Neural cell (in vitro differentiated cells): Measurements from ENCODE around the gene TMEM26. TPM values are rescaled to one million over a fixed set of nuclear protein-coding genes. Genes with fewer than 3 reads are reported as not detected.

Source experiments
- H2AFZ ChIP-seq: fragments of 200-600, 300-800 bp; sonication (generic), shearing (Covaris generic); 2 replicates; pipeline ENCODE4 v1.6.0; 2014; ENCODE audit warnings: low read depth, mild to moderate bottlenecking, antibody characterized with exemption, low read length, moderate library complexity
- H3F3A ChIP-seq: fragments of 200-600 bp; shearing (Covaris generic); 2 replicates; pipeline ENCODE4 v1.6.1; 2016; ENCODE audit warnings: mild to moderate bottlenecking, moderate library complexity, mixed read lengths, antibody characterized with exemption, low read length; ENCODE audit not compliant: insufficient read depth, poor library complexity, severe bottlenecking
- H3K27ac ChIP-seq: fragments of 200-600, 300-800 bp; sonication (generic), shearing (Covaris generic); 2 replicates; pipeline ENCODE4 v1.5.1; 2014; ENCODE audit warnings: mild to moderate bottlenecking, low read length, moderate library complexity
- H3K27me3 ChIP-seq: fragments of 300-800, 200-600 bp; sonication (generic), shearing (Covaris generic); 2 replicates; pipeline ENCODE4 v1.6.0; 2014; ENCODE audit warnings: mild to moderate bottlenecking, low read depth, low read length, moderate library complexity; ENCODE audit not compliant: insufficient read depth
- H3K36me3 ChIP-seq: fragments of 300-800, 200-600 bp; sonication (generic), shearing (Covaris generic); 2 replicates; pipeline ENCODE4 v1.5.1; 2014; ENCODE audit warnings: mild to moderate bottlenecking, antibody characterized with exemption, low read length, moderate library complexity; ENCODE audit not compliant: insufficient read depth
- H3K4me2 ChIP-seq: fragments of 300-800, 200-600 bp; sonication (generic), shearing (Covaris generic); 2 replicates; pipeline ENCODE4 v1.6.0; 2014; ENCODE audit warnings: mild to moderate bottlenecking, low read length
- H3K4me3 ChIP-seq: fragments of 300-800, 200-600 bp; sonication (generic), shearing (Covaris generic); 2 replicates; pipeline ENCODE4 v1.5.1; 2014; ENCODE audit warnings: mild to moderate bottlenecking, low read length, moderate library complexity
- H3K79me2 ChIP-seq: fragments of 200-600 bp; shearing (Covaris generic); replicated peaks from 2 replicates; pipeline ENCODE4 v1.6.0; 2014; ENCODE audit warnings: mild to moderate bottlenecking, low read length, moderate library complexity; ENCODE audit not compliant: insufficient read depth
- H3K9ac ChIP-seq: fragments of 300-800, 200-600 bp; sonication (generic), shearing (Covaris generic); 2 replicates; pipeline ENCODE4 v1.6.1; 2016; ENCODE audit warnings: mild to moderate bottlenecking, low read length, mixed read lengths
- H3K9me2 ChIP-seq: fragments of 200-600 bp; shearing (Covaris generic); 2 replicates; pipeline ENCODE4 v1.6.1; 2016; ENCODE audit warnings: mild to moderate bottlenecking, low read length, mixed read lengths; ENCODE audit not compliant: insufficient read depth
- H3K9me3 ChIP-seq: fragments of 200-600, 300-800 bp; sonication (generic), shearing (Covaris generic); 2 replicates; pipeline ENCODE4 v1.6.1; 2016; ENCODE audit warnings: mild to moderate bottlenecking, mixed run types, low read length, moderate library complexity, mixed read lengths
- H4K20me1 ChIP-seq: fragments of 200-600 bp; shearing (Covaris generic); 2 replicates; pipeline ENCODE4 v1.6.1; 2016; ENCODE audit warnings: mild to moderate bottlenecking, mixed run types; ENCODE audit not compliant: insufficient read depth
- EP300 ChIP-seq: fragments of 450-650 bp; conservative IDR thresholded peaks from 2 replicates; pipeline ENCODE4 v1.6.1; 2014; ENCODE audit warnings: antibody characterized with exemption, mild to moderate bottlenecking, moderate library complexity; ENCODE audit not compliant: poor library complexity, severe bottlenecking
- EZH2 ChIP-seq: fragments of 200-600, 300-800 bp; shearing (Covaris generic), sonication (generic); IDR thresholded peaks from 2 replicates; pipeline ENCODE4 v1.6.1; 2014; ENCODE audit warnings: antibody characterized with exemption, low read length, borderline replicate concordance, mild to moderate bottlenecking; ENCODE audit not compliant: insufficient read depth, poor library complexity, severe bottlenecking
- MXI1 ChIP-seq: fragments of 450-650 bp; conservative IDR thresholded peaks from 2 replicates; pipeline ENCODE4 v1.6.1; 2014; ENCODE audit warnings: antibody characterized with exemption, mild to moderate bottlenecking; ENCODE audit not compliant: poor library complexity, severe bottlenecking
- POLR2AphosphoS5 ChIP-seq: IDR thresholded peaks from 2 replicates; pipeline ENCODE4 v1.6.1; 2012
- RAD21 ChIP-seq: fragments of 450-650 bp; conservative IDR thresholded peaks from 2 replicates; pipeline ENCODE4 v1.6.1; 2014; ENCODE audit warnings: antibody characterized with exemption, mild to moderate bottlenecking, moderate library complexity
- SMC3 ChIP-seq: fragments of 450-650 bp; conservative IDR thresholded peaks from 2 replicates; pipeline ENCODE4 v1.6.1; 2014; ENCODE audit warnings: antibody characterized with exemption, mild to moderate bottlenecking, moderate library complexity; ENCODE audit not compliant: poor library complexity
- TAF1 ChIP-seq: IDR thresholded peaks from 2 replicates; pipeline ENCODE4 v1.6.1; 2012; ENCODE audit warnings: low read depth
- polyA minus RNA-seq: library from RNA; depleted of rRNA, polyadenylated mRNA; stranded (reverse); fragments of >200 nt; gene quantifications from 2 replicates; pipeline ENCODE4 v1.2.3, GENCODE V29; 2014
- polyA plus RNA-seq: library from polyadenylated mRNA; depleted of rRNA; stranded (reverse); fragments of >200 nt; gene quantifications from 2 replicates; pipeline ENCODE4 v1.2.3, GENCODE V29; 2014
- TF ChIP-seq, protein P1 (sequence below): IDR thresholded peaks from 2 replicates; pipeline ENCODE4 v1.6.1; 2012; ENCODE audit warnings: borderline replicate concordance
- TF ChIP-seq, protein P2 (sequence below): fragments of 450-650 bp; IDR thresholded peaks from 2 replicates; pipeline ENCODE4 v1.5.1; 2014; ENCODE audit warnings: antibody characterized with exemption, mild to moderate bottlenecking, moderate library complexity; ENCODE audit not compliant: poor library complexity, severe bottlenecking

Gene TMEM26
- polyA plus RNA-seq: 0.24 TPM in 1 of 2 replicates, not detected in the other
- not detected in 2 replicates for polyA minus RNA-seq

DNA sequence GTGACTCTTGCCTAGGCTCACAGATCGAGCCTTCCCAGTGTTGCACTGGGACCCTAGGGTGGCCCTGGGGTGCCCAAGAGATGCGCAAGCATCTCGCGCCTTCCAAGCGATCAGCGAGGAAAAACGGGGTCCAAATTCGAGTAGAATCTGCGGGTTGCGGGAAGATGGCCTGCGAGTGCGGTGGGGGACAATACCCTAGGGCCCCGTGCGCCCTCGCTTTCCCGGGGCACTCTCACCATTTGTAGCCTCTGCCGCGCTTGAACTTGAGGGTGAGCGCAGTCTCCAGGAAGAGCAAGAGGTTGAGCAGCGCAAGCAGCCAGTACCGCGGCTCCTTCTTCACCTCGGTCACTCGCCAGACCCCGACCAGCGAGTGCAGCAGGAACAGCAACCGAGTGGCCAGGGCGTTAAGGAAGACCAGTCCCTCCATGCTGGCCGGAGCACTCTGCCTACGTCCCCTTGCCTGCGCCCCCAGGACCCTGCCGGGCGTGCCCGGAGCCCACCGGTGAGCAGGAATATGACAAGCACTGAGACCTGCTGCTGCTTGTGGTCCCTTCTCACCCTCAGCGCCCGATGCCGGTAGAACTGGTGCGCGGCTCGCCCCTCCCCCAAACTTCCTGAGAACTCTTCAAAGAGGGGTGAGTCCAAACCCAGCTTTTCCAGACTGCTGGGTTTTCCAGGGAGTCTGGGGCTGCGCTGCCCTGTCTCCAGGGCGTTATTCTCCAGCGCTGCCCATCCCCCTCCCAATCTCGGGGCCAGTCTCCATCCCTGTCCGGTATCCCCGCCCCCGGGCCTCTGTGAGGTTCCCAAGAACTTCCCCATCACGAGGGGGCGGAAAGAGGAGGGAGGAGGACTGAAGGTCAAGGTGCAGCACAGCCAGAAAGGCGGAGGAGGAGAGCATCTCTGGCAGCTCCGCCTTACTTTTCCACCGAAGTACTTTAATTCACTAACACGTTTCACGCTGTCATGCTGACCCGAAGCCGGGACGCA is at the start of gene TMEM26:
Gene TMEM26, minus strand, starts transcription at position 727 of the 987 bp plus-strand sequence. Its CDS starts 300 bp downstream, at position 427.
- TF ChIP-seq, protein P1, sequence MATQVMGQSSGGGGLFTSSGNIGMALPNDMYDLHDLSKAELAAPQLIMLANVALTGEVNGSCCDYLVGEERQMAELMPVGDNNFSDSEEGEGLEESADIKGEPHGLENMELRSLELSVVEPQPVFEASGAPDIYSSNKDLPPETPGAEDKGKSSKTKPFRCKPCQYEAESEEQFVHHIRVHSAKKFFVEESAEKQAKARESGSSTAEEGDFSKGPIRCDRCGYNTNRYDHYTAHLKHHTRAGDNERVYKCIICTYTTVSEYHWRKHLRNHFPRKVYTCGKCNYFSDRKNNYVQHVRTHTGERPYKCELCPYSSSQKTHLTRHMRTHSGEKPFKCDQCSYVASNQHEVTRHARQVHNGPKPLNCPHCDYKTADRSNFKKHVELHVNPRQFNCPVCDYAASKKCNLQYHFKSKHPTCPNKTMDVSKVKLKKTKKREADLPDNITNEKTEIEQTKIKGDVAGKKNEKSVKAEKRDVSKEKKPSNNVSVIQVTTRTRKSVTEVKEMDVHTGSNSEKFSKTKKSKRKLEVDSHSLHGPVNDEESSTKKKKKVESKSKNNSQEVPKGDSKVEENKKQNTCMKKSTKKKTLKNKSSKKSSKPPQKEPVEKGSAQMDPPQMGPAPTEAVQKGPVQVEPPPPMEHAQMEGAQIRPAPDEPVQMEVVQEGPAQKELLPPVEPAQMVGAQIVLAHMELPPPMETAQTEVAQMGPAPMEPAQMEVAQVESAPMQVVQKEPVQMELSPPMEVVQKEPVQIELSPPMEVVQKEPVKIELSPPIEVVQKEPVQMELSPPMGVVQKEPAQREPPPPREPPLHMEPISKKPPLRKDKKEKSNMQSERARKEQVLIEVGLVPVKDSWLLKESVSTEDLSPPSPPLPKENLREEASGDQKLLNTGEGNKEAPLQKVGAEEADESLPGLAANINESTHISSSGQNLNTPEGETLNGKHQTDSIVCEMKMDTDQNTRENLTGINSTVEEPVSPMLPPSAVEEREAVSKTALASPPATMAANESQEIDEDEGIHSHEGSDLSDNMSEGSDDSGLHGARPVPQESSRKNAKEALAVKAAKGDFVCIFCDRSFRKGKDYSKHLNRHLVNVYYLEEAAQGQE: no peak
- TF ChIP-seq, protein P2, sequence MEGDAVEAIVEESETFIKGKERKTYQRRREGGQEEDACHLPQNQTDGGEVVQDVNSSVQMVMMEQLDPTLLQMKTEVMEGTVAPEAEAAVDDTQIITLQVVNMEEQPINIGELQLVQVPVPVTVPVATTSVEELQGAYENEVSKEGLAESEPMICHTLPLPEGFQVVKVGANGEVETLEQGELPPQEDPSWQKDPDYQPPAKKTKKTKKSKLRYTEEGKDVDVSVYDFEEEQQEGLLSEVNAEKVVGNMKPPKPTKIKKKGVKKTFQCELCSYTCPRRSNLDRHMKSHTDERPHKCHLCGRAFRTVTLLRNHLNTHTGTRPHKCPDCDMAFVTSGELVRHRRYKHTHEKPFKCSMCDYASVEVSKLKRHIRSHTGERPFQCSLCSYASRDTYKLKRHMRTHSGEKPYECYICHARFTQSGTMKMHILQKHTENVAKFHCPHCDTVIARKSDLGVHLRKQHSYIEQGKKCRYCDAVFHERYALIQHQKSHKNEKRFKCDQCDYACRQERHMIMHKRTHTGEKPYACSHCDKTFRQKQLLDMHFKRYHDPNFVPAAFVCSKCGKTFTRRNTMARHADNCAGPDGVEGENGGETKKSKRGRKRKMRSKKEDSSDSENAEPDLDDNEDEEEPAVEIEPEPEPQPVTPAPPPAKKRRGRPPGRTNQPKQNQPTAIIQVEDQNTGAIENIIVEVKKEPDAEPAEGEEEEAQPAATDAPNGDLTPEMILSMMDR: no peak
- TF ChIP-seq SMC3: no peak
- no peaks in the 10 kb centered on the region for H4K20me1 ChIP-seq
- peaks cover 36% of the 10 kb centered on the region for H3K27me3 ChIP-seq
- H3K4me3 ChIP-seq: peak within 1 kb of the TSS; percentile 67
- H3K9me3 ChIP-seq: no peaks in the 10 kb centered on the region
- no peak within 1 kb of the TSS for H2AFZ ChIP-seq
- H3K9me2 ChIP-seq: no peaks in the 10 kb centered on the region
- H3K9ac ChIP-seq: peak within 1 kb of the TSS; percentile 24
- no peaks in the 10 kb centered on the region for H3K79me2 ChIP-seq
- no peaks in the 10 kb centered on the region for H3F3A ChIP-seq
- H3K4me2 ChIP-seq: peak within 1 kb of the TSS; percentile 66
- H3K27ac ChIP-seq: no peak within 1 kb of the TSS
- no peaks in the 10 kb centered on the region for H3K36me3 ChIP-seq

DNA sequence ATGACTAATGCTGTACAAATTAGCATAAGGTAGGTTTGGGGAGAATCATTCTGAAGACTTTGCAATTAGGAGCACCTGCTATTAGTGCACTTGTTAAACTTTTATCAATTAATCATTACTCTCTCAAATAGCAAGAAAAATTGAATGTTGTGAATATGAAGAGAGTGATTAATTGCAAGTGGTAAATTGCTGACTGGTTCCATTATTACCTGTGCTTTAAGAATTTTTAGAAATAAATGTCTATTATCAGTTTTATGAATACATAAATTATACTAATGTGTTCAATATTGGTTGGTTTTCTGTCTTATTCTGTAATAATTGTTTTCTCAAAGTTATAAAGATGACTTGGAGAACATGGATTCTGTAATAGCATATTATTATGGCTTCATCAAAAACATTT is 47.3 kb upstream of the TMEM26 start:
- no peaks in the 10 kb centered on the region for H4K20me1 ChIP-seq
- H3K27ac ChIP-seq: no peak overlapping the region
- TF ChIP-seq RAD21 (no peak), EP300 (no peak), SMC3 (no peak), MXI1 (no peak), EZH2 (no peak), TAF1 (no peak), POLR2AphosphoS5 (no peak)
- TF ChIP-seq, protein P2: no peak
- TF ChIP-seq, protein P1: no peak

More for the DNA sequence above, 47.3 kb upstream of the TMEM26 start:
- Histone ChIP-seq H3K4me3 (no peak overlapping the region), H3K9ac (no peak overlapping the region), H3K9me2 (no peaks in the 10 kb centered on the region), H3K79me2 (no peaks in the 10 kb centered on the region), H3F3A (no peaks in the 10 kb centered on the region), H3K4me2 (no peak overlapping the region), H3K27me3 (no peaks in the 10 kb centered on the region), H3K36me3 (no peaks in the 10 kb centered on the region), H2AFZ (no peak overlapping the region), H3K9me3 (no peaks in the 10 kb centered on the region)
